ENCODE measurements around the gene CCDC32.

Gene CCDC32

DNA sequence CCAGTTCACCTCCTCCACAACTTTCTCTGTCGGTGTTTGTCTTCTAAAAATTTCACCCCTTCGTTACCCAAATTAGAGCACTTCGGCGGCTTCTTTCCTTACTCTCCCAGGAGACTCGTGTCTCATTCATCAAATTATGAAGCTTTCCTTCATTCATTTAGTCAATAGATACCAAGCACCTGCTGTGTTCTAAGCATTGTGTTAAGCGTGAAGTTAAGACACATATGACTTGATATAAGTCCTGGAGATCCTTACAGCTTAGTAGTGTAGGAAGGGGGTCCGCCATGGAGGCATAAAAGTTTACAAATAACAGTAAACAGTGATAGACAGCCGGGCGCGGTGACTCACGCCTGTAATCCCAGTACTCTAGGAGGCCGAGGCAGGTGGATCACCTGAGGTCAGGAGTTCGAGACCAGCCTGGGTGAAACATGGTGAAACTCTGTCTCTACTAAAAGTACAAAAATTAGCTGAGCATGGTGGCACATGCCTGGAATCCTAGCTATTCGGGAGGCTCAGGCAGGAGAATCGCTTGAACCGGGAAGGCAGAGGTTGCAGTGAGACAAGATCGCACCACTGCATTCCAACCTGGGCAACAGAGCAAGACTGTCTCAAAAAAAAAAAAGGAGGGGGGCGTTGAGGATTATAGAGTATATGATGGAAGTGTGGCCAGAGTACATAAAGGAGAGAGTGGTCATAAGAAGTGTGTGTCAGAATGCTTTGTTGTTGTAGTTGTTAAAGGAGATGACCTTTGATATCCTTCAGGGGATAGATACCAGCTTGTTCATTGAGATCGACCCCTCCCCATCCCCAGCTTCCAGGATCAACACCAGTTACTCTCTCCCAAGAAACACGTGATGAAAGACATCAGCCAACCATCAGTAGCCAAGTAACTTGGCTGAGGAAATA lies 744 bp upstream of the CCDC32 start:
- no peak for DNase-seq (ENCODE audit: low read depth in 2 of 2)

GRCh38 chr15:40563426-40563825 lies 1.4 kb downstream of the CCDC32 start:
- no peak for DNase-seq (ENCODE audit: low read depth in 2 of 2)

- DNase-seq (ENCODE audit: low read depth in 2 of 2): no peak
Measured at GRCh38 chr15:40562691-40563090, 2.2 kb downstream of the CCDC32 start.

DNA sequence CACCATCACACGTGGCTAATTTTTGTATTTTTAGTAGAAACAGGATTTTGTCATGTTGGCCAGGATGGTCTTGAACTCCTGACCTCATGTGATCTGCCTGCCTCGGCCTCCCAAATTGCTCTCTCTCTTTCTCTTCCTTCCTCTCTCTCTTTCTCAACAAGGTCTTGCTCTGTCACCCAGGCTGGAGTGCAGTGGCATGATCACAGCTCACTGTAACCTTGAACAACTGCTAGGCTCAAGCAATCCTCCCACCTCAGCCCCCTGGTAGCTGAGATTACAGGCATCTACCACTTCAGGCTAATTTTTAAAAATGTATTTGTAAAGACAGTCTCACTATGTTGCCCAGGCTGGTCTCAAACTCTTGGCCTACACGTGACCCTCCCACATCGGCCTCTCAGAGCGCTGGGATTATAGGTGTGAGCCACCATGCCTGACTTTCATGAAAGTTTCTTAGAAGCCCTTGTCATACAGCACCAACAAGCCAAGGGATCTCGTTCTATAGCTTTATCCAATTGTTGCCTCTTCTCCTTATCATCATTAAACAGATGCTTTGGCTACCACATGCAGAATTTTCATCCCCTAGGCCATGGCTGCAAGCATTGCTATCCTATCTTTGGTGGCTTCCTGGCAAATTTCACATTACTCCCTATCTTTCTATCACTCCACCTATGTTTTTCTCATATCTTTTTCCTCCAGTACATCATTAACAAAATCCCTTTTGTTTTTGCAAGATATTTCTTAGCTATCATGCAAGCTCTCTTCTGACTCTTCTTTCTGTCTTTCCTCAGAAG lies 5.7 kb downstream of the CCDC32 start:
- no peak for DNase-seq (ENCODE audit: low read depth in 2 of 2)

DNA sequence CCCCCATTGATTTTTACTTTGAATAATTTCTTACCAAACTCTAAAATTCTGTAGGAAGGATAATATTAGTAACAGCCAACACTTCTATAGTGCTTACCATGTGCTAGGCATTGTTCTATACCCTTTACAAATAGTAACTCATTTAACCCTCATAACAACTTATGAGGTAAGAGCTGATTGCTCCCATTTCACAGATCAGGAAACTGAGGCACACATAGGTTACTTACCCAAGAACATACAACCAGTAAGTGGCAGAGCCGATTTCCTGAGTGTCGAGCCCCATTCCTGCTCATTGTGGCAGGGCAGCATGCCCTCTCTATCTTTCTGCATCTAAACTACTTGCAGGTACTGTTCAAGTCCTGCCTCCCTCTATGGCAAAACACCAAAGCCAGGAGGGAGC lies 9.0 kb downstream of the CCDC32 start:
- no peak for DNase-seq (ENCODE audit: low read depth in 2 of 2)

- DNase-seq (ENCODE audit: low read depth in 2 of 2): no peak
Measured at GRCh38 chr15:40554161-40554525, 10.7 kb downstream of the CCDC32 start.

- no peak for DNase-seq (ENCODE audit: low read depth in 2 of 2)
Measured at GRCh38 chr15:40550341-40551037, 14.4 kb downstream of the CCDC32 start.

DNA sequence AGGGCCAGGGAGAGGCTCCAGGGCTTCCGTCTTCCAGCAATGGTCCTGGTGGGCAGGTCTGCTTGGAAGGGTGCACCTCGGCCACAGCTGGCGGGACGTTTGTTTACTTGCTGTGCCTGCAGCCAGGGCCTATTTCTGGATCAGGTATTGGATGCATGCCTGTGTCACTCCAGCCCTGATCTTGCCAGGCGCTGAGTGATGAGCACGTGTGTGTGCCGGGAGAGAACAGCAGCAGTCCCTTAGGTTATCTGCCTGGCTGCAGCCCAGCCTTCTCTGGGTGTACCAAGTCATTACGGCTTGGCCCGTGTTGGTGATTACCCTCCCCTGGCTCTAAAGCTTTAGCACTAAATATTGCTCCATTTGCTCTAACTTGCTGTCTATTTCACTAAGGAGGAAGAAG lies 14.9 kb downstream of the CCDC32 start:
- DNase-seq (ENCODE audit: low read depth in 2 of 2): no peak

DNA sequence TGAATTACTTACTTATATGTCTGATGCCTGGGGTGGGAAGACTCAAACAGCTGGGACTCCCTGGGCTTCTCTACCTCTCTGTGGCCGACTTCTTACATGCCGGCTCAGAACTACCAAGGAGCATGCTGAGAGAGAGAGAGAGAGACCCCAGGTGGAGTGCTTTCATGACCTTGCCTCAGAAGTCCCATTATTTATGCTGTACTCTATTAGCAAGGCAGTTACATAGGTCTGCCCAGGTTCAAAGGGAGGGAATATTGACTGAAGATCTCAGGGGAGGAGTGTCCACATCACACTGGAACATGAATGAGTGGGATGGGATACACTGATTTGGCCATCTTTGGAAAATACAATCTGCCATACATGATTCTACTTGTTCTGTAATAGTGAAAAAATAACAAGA lies 16.2 kb downstream of the CCDC32 start:
- DNase-seq (ENCODE audit: low read depth in 2 of 2): no peak

DNA sequence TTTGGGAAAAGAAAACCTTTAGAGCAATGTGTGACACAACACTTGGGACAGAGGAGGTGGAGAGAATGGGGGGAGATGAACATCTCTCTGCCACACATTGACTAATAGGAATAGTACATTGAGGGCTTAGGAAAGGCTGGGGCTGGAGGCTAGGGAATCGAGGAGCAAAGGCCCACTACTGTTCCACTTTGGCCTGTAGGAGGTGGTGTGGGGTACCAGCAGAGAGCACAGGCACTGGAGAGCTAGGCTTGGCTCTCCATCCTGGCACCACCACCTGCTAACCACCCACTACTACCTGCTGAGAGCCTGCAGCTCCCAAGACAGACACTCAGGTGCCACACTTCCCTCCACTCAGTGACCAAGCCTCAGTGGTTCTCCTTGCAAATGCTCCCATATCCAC lies 19.4 kb downstream of the CCDC32 start:
- no peak for DNase-seq (ENCODE audit: low read depth in 2 of 2)

DNA sequence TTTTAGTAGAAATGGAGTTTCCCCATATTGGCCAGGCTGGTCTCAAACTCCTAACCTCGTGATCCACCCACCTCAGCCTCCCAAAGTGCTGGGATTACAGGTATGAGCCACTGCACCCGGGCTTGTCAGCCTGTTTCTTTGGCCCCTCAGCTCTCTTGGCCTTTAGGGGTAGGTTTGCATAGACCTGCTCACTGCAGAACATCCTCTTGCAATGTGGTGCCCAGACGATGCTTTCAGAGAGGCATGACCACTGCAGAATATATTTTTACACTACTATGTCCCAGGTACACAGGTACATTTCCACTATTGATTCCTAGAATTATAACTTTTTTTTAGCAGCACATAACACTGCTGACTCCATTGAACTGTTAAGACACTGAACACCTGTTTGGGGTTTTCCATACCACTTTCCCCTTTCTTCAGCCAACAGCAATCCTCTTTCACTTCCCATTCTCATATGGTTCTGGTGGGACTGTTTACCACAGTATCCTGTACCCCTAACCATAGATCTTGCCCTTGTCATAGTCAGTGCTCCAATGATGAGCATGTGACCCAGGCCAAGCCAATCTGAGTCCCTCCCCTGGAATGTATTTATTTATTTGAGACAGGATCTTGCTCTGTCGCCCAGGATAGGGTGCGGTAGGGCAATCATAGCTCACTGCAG lies 21.1 kb downstream of the CCDC32 start:
- DNase-seq (ENCODE audit: low read depth in 2 of 2): no peak

DNA sequence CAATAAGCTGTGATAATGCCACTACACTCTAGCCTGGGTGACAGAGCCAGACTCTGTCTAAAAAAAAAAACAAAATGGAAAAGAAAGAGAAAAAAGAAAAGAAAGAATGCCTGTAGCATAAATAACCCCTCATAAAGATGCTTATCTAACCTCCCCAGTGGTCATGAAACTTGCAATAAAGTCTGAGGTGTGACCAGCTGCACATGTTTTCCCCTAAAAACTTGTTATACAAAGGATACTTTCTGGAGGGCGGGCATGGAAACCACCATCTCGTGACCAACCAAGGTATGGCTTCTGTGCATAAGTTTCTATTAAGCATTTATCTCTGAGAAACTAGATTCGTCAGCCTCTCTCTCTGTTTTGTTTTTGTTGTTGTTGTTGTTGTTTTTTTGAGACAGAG lies 21.8 kb downstream of the CCDC32 start:
- no peak for DNase-seq (ENCODE audit: low read depth in 2 of 2)

DNA sequence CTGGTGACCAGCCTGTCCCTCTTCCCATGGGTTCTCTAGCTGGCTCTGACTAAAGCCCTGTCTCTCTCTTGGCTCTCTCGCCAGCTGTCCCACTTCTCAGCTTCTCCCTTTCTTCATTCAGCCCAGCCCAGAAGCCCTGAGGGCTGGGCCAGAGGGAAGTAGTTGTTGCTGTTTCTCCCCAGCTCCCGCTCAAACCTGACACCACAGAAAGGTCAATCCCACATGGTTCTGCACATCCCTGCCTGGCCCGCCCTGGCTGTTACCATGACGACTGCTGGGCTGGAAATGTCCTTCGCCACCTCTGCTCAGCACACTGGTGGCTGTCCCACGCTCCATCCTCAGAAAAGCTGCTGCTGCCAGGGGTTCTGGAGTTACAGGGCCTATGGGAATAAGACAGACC lies 25.9 kb downstream of the CCDC32 start:
- no peak for DNase-seq (ENCODE audit: low read depth in 2 of 2)

GRCh38 chr15:40536501-40536900 lies 28.3 kb downstream of the CCDC32 start:
- DNase-seq (ENCODE audit: low read depth in 2 of 2): no peak

- DNase-seq (ENCODE audit: low read depth in 2 of 2): no peak
Measured at GRCh38 chr15:40534371-40534770, 30.5 kb downstream of the CCDC32 start.

- DNase-seq (ENCODE audit: low read depth in 2 of 2): no peak
Measured at GRCh38 chr15:40533763-40534364, 31.0 kb downstream of the CCDC32 start.

- DNase-seq (ENCODE audit: low read depth in 2 of 2): no peak
Measured at GRCh38 chr15:40528801-40529200, 36.0 kb downstream of the CCDC32 start.

GRCh38 chr15:40525855-40526254 lies 39.0 kb downstream of the CCDC32 start:
- no peak for DNase-seq (ENCODE audit: low read depth in 2 of 2)

- DNase-seq (ENCODE audit: low read depth in 2 of 2): no peak
Measured at GRCh38 chr15:40523611-40524010, 41.2 kb downstream of the CCDC32 start.

DNA sequence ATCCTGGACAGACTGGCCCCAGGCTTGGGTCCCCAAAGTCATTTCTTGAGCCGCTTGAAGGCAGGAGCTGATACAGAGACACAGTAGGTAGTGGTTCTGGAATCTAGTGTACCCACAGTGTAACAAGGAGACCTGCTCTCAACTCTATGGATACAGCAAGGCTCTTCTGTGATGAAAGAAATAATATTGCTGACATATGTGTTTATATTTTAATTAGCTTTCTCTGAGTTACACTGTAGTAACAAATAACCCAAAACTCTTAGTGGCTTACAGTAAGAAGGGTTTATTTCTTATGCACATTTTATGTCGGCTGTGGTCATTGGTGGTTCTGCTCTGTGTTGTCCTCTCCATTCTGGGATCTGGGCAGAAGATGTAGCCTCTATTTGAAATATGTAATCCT lies 48.5 kb downstream of the CCDC32 start:
- no peak for DNase-seq (ENCODE audit: low read depth in 2 of 2)

GRCh38 chr15:40513609-40514008 lies 51.2 kb downstream of the CCDC32 start:
- DNase-seq (ENCODE audit: low read depth in 2 of 2): no peak

- DNase-seq (ENCODE audit: low read depth in 2 of 2): no peak
Measured at GRCh38 chr15:40512440-40512839, 52.4 kb downstream of the CCDC32 start.

Data from stimulated activated CD4-positive, alpha-beta T cell treated with anti-CD3 and anti-CD28 coated beads, Interleukin-12 subunit alpha, Interleukin-12 subunit beta, amount 100 ng/mL, for 24 hours (primary cell).